PFSK-1 (cell line): ENCODE data around the gene LIF.

Experiments used
- FOXP2 ChIP-seq: optimal IDR thresholded peaks from 2 replicates; pipeline ENCODE3; 2011; ENCODE audit warnings: borderline replicate concordance, control low read depth, inconsistent platforms; ENCODE audit not compliant: insufficient read depth; ENCODE audit errors: extremely low read length, extremely low read depth
- POLR2AphosphoS5 ChIP-seq: IDR thresholded peaks from 2 replicates; pipeline ENCODE4 v1.6.1; 2012; ENCODE audit warnings: low read depth, mild to moderate bottlenecking, control low read depth, low read length, moderate library complexity
- REST ChIP-seq, 2 experiments: IDR thresholded peaks; 2 replicates each; pipeline versions ENCODE4 v1.6.1 to v1.8.0; 2011 to 2012; ENCODE audit warnings: low read depth in 2 of 2, low read length in 2 of 2, control low read depth in 1 of 2, inconsistent platforms in 1 of 2, mild to moderate bottlenecking in 1 of 2, moderate library complexity in 1 of 2; ENCODE audit not compliant: insufficient read depth in 1 of 2
- SIN3A ChIP-seq: IDR thresholded peaks from 2 replicates; pipeline ENCODE4 v1.6.1; 2012; ENCODE audit warnings: mild to moderate bottlenecking, low read length, moderate library complexity, borderline replicate concordance; ENCODE audit not compliant: insufficient read depth
- TAF1 ChIP-seq: IDR thresholded peaks from 2 replicates; pipeline ENCODE4 v1.6.1; 2012; ENCODE audit warnings: low read length, control low read depth, borderline replicate concordance; ENCODE audit not compliant: insufficient read depth

GRCh38 chr22:30243661-30244060 lies 2.9 kb downstream of the LIF start:
- TF ChIP-seq FOXP2 (no peak), REST (IDR thresholded peaks at IDR 0.05; ENCODE audit: insufficient read depth in 1 of 2, low read depth in 2 of 2, low read length in 2 of 2) (no peak), POLR2AphosphoS5 (no peak), TAF1 (no peak), SIN3A (no peak)
